OCI-LY1 (cell line): ENCODE data around the gene GET3.

Source experiments
- H2AFZ ChIP-seq: fragments of 200-600 bp; sonication (generic), shearing (Covaris generic); 2 replicates; pipeline ENCODE4 v1.6.0; 2014; ENCODE audit warnings: antibody characterized with exemption, mild to moderate bottlenecking, low read length
- H3F3A ChIP-seq: fragments of 200-600 bp; sonication (generic), shearing (Covaris generic); 2 replicates; pipeline ENCODE4 v1.6.0; 2014; ENCODE audit warnings: mild to moderate bottlenecking, antibody characterized with exemption, low read length, moderate library complexity; ENCODE audit not compliant: insufficient read depth
- H3K27ac ChIP-seq: fragments of 200-600 bp; sonication (generic); 2 replicates; pipeline ENCODE4 v1.5.1; 2014; ENCODE audit warnings: low read length, mixed run types, mild to moderate bottlenecking, low read depth; ENCODE audit not compliant: poor library complexity, severe bottlenecking
- H3K27me3 ChIP-seq: fragments of 200-600 bp; sonication (generic); 2 replicates; pipeline ENCODE4 v1.6.0; 2014; ENCODE audit warnings: antibody characterized with exemption, mild to moderate bottlenecking, low read length, moderate library complexity; ENCODE audit not compliant: insufficient read depth
- H3K36me3 ChIP-seq: fragments of 200-600 bp; sonication (generic); 2 replicates; pipeline ENCODE4 v1.6.1; 2014; ENCODE audit warnings: mild to moderate bottlenecking, antibody characterized with exemption, low read length, moderate library complexity, mixed read lengths; ENCODE audit not compliant: insufficient read depth
- H3K4me1 ChIP-seq: fragments of 200-600 bp; sonication (generic); 2 replicates; pipeline ENCODE4 v1.5.1; 2014; ENCODE audit warnings: mild to moderate bottlenecking, low read length, moderate library complexity; ENCODE audit not compliant: insufficient read depth, severe bottlenecking
- H3K4me2 ChIP-seq: fragments of 200-600 bp; sonication (generic), shearing (Covaris generic); 2 replicates; pipeline ENCODE4 v1.6.1; 2014; ENCODE audit warnings: low read length
- H3K4me3 ChIP-seq: fragments of 200-600 bp; sonication (generic); 2 replicates; pipeline ENCODE4 v1.5.1; 2014; ENCODE audit warnings: low read length, low read depth, mild to moderate bottlenecking, mixed read lengths; ENCODE audit not compliant: poor library complexity, severe bottlenecking
- H3K79me2 ChIP-seq: fragments of 200-600 bp; shearing (Covaris generic); 2 replicates; pipeline ENCODE4 v1.6.1; 2016; ENCODE audit warnings: mixed run types, low read length, mixed read lengths; ENCODE audit not compliant: insufficient read depth
- H3K9ac ChIP-seq: fragments of 200-600 bp; sonication (generic), shearing (Covaris generic); 2 replicates; pipeline ENCODE4 v1.6.1; 2014; ENCODE audit warnings: mild to moderate bottlenecking, low read length, mixed read lengths
- H3K9me2 ChIP-seq: fragments of 200-600 bp; sonication (generic), shearing (Covaris generic); 2 replicates; pipeline ENCODE4 v1.6.1; 2014; ENCODE audit warnings: low read depth, mild to moderate bottlenecking, low read length, mixed read lengths
- H3K9me3 ChIP-seq: fragments of 200-600 bp; shearing (Covaris generic); 2 replicates; pipeline ENCODE4 v1.6.1; 2014; ENCODE audit warnings: low read length, mixed read lengths
- H4K20me1 ChIP-seq: fragments of 200-600 bp; sonication (generic), shearing (Covaris generic); 2 replicates; pipeline ENCODE4 v1.6.0; 2016; ENCODE audit warnings: mild to moderate bottlenecking, low read length; ENCODE audit not compliant: insufficient read depth
- EZH2 ChIP-seq: fragments of 200-600 bp; sonication (generic), shearing (Covaris generic); IDR thresholded peaks from 2 replicates; pipeline ENCODE4 v1.8.0; 2017; ENCODE audit warnings: borderline replicate concordance, mixed run types, mild to moderate bottlenecking, antibody characterized with exemption, low read length, moderate library complexity, mixed read lengths
- TF ChIP-seq, protein P1 (sequence below): fragments of 200-600 bp; sonication (generic), shearing (Covaris generic); IDR thresholded peaks from 2 replicates; pipeline ENCODE4 v1.5.1; 2017; ENCODE audit warnings: mild to moderate bottlenecking, antibody characterized with exemption, low read length, moderate library complexity, mixed read lengths

The GET3 gene

DNA sequence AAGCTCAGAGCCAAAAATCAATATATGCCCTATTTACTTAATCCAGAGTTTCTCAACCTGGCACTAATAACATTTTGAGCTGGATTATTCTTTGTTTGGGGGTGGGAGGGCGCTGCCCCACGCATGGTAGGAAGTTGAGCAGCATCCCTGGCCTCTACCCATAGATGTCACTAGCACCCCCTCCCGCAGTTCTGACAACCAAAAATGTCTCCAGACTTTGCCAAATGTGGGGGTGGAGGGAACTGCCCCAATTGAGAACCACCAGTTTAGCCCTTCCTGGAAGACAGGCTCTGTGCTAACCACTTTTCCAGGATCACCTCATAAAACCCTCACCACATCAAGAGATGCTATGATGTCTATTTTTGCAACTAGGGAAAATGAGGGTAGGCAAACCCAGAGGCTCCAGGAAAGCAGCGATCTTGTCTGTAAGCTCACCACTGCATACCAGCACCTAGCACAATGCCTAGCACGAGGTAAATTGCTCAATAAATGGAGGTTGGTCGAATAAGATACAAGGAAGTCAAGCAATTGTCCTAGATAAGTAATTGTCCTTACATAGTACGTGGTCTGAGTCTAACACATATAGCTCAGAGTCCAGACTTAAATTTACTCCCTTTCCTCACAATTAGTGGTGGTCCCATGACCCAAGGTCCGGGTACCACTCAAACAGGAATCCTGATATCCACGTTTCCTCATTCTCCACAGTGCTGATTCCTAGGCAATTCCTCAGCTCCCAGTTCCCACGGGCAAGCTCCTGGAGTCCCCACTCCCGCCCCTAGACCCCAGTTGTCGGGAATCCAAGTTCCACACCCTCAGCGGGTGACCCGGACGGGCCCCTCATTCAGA is 3.7 kb upstream of the GET3 start:
- Histone ChIP-seq H3K27me3 (no peaks in the 10 kb centered on the region), H3K9me3 (no peaks in the 10 kb centered on the region), H3K9me2 (no peaks in the 10 kb centered on the region), H3K4me1 (peaks cover 36% of the 10 kb centered on the region), H3K9ac (peak overlapping the region; percentile 98), H3F3A (peaks cover 12% of the 10 kb centered on the region; the same call in 1 of the 2 replicates), H3K4me2 (peak overlapping the region; percentile 98), H2AFZ (no peak overlapping the region), H3K4me3 (peak overlapping the region; percentile 91), H3K79me2 (peaks cover 37% of the 10 kb centered on the region), H4K20me1 (no peaks in the 10 kb centered on the region), H3K27ac (peak overlapping the region; percentile 73), H3K36me3 (peaks cover 44% of the 10 kb centered on the region)
- TF ChIP-seq, protein P1, sequence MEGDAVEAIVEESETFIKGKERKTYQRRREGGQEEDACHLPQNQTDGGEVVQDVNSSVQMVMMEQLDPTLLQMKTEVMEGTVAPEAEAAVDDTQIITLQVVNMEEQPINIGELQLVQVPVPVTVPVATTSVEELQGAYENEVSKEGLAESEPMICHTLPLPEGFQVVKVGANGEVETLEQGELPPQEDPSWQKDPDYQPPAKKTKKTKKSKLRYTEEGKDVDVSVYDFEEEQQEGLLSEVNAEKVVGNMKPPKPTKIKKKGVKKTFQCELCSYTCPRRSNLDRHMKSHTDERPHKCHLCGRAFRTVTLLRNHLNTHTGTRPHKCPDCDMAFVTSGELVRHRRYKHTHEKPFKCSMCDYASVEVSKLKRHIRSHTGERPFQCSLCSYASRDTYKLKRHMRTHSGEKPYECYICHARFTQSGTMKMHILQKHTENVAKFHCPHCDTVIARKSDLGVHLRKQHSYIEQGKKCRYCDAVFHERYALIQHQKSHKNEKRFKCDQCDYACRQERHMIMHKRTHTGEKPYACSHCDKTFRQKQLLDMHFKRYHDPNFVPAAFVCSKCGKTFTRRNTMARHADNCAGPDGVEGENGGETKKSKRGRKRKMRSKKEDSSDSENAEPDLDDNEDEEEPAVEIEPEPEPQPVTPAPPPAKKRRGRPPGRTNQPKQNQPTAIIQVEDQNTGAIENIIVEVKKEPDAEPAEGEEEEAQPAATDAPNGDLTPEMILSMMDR = peak; percentile 85
- TF ChIP-seq EZH2 = no peak

DNA sequence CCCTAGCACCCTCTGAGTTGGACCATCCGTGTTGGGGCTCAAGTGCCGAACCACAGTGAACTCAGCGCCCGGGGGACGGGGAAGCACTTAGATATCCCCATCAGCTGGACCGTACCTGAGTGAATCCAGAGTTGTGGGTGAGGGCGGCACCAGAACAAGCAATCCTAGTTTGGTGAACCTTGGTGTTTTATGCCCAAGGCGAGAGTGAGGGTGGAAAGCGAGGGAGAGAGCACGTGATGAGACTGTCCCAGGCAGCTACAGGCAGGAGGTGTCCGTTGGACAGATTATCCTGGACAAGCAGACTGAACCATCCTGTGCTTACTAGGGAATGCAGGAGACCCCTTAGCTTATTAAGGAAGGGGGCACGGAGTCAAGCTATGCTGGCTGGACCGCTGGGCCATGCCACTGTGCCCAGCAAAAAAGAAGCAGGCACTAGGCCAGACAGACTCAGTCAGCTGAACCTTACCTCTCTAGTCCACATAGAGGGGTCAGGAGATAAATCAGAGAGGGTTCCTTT is 596 bp downstream of the GET3 start:
- Histone ChIP-seq H3K4me1 (peaks cover 29% of the 10 kb centered on the region), H4K20me1 (no peaks in the 10 kb centered on the region), H3F3A (peaks cover 12% of the 10 kb centered on the region; the same call in 1 of the 2 replicates), H3K79me2 (peaks cover 22% of the 10 kb centered on the region), H3K27me3 (no peaks in the 10 kb centered on the region), H3K9ac (peak overlapping the region; percentile 75), H3K9me2 (no peaks in the 10 kb centered on the region), H2AFZ (no peak overlapping the region), H3K9me3 (no peaks in the 10 kb centered on the region), H3K36me3 (peaks cover 21% of the 10 kb centered on the region), H3K4me3 (peak overlapping the region; percentile 83), H3K27ac (no peak overlapping the region), H3K4me2 (peak overlapping the region; percentile 96)
- TF ChIP-seq EZH2 = no peak
- TF ChIP-seq, protein P1 = no peak

DNA sequence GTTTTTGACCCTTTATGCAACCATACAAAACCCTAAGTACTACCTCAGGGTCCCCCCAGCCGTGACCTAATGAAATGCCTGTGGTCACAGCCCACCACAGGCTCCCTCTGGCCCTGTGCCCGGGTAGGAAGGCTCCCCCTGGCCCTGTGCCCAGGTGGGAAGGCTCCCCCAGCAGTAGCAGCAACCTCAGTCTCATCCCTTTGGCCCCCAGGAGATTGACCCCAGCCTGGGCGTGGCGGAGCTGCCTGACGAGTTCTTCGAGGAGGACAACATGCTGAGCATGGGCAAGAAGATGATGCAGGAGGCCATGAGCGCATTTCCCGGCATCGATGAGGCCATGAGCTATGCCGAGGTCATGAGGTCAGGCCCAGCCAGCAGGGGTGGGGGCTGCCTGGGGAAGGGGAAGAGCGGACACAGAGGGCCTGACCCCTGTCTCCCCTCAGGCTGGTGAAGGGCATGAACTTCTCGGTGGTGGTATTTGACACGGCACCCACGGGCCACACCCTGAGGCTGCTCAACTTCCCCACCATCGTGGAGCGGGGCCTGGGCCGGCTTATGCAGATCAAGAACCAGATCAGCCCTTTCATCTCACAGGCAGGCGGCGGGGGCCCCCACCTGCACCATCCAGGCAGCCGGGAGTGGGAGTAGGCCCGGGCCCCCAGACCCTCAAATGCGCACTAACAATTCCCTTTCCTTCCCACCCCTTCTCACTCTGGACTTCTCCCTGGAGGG is 8.0 kb downstream of the GET3 start:
- Histone ChIP-seq H3K4me2 (no peak overlapping the region), H3K27ac (no peak overlapping the region)

More for the DNA sequence above, 8.0 kb downstream of the GET3 start:
- Histone ChIP-seq H3K36me3 (peaks cover 49% of the 10 kb centered on the region), H3K9ac (no peak overlapping the region), H3K27me3 (no peaks in the 10 kb centered on the region), H2AFZ (no peak overlapping the region), H3K9me3 (peaks cover 9% of the 10 kb centered on the region; the same call in 1 of the 2 replicates), H3K9me2 (no peaks in the 10 kb centered on the region), H3K79me2 (no peaks in the 10 kb centered on the region), H4K20me1 (no peaks in the 10 kb centered on the region), H3K4me1 (no peaks in the 10 kb centered on the region), H3K4me3 (no peak overlapping the region), H3F3A (no peaks in the 10 kb centered on the region)
- TF ChIP-seq EZH2 = no peak
- TF ChIP-seq, protein P1 = no peak
